Neural progenitor cell (in vitro differentiated cells): ENCODE results near the gene TP53I13. TPM values are rescaled to one million over a fixed set of nuclear protein-coding genes. Genes with fewer than 3 reads are reported as not detected.

Source experiments
- DNase-seq: peaks from one replicate; pipeline ENCODE4 v3.0.0-alpha.2; 2016; ENCODE audit warnings: low spot score
- H2AFZ ChIP-seq: fragments of 200-600 bp; sonication (generic); replicated peaks from 2 replicates; pipeline ENCODE4 v1.6.1; 2016; ENCODE audit warnings: antibody characterized with exemption
- H3F3A ChIP-seq: fragments of 200-600 bp; sonication (generic); 2 replicates; pipeline ENCODE4 v1.6.1; 2016; ENCODE audit warnings: antibody characterized with exemption, low read depth
- H3K27ac ChIP-seq: fragments of 200-600 bp; sonication (generic); 2 replicates; pipeline ENCODE4 v1.5.1; 2016; ENCODE audit warnings: mild to moderate bottlenecking
- H3K27me3 ChIP-seq: fragments of 200-600 bp; sonication (generic); 2 replicates; pipeline ENCODE4 v1.6.1; 2016; ENCODE audit warnings: mild to moderate bottlenecking, moderate library complexity
- H3K36me3 ChIP-seq: fragments of 200-600 bp; sonication (generic); 2 replicates; pipeline ENCODE4 v1.5.1; 2016
- H3K4me1 ChIP-seq: fragments of 200-600 bp; sonication (generic); 2 replicates; pipeline ENCODE4 v1.6.1; 2016; ENCODE audit warnings: mixed run types
- H3K4me2 ChIP-seq: fragments of 200-600 bp; sonication (generic); 2 replicates; pipeline ENCODE4 v1.6.1; 2016
- H3K4me3 ChIP-seq: fragments of 200-600 bp; sonication (generic); 2 replicates; pipeline ENCODE4 v1.5.1; 2016
- H3K79me2 ChIP-seq: fragments of 200-600 bp; sonication (generic); 2 replicates; pipeline ENCODE4 v1.6.1; 2016; ENCODE audit warnings: low read depth
- H3K9ac ChIP-seq: fragments of 200-600 bp; sonication (generic); 2 replicates; pipeline ENCODE4 v1.6.1; 2016
- H3K9me3 ChIP-seq: fragments of 200-600 bp; sonication (generic); 2 replicates; pipeline ENCODE4 v1.5.1; 2016; ENCODE audit warnings: low read depth
- H4K20me1 ChIP-seq: fragments of 200-600 bp; sonication (generic); 2 replicates; pipeline ENCODE4 v1.6.1; 2016; ENCODE audit warnings: low read depth
- H3K27ac Mint-ChIP-seq: 3 replicates; pipeline ENCODE4 v1.8.0; 2021; ENCODE audit warnings: mixed read lengths
- H3K27me3 Mint-ChIP-seq: 2 replicates; pipeline ENCODE4 v1.8.0; 2022; ENCODE audit warnings: low read depth, mild to moderate bottlenecking, inconsistent platforms, moderate library complexity, mixed read lengths; ENCODE audit not compliant: insufficient read depth
- H3K36me3 Mint-ChIP-seq: 3 replicates; pipeline ENCODE4 v1.8.0; 2021; ENCODE audit warnings: mixed read lengths
- H3K4me1 Mint-ChIP-seq: 3 replicates; pipeline ENCODE4 v1.8.0; 2021; ENCODE audit warnings: mixed read lengths
- H3K4me3 Mint-ChIP-seq: 3 replicates; pipeline ENCODE4 v1.8.0; 2021; ENCODE audit warnings: mild to moderate bottlenecking, moderate library complexity, mixed read lengths
- H3K9me3 Mint-ChIP-seq: 3 replicates; pipeline ENCODE4 v1.8.0; 2020; ENCODE audit warnings: mixed read lengths
- CTCF ChIP-seq: fragments of 200-600 bp; sonication (generic); IDR thresholded peaks from 2 replicates; pipeline ENCODE4 v1.5.1; 2017; ENCODE audit warnings: antibody characterized with exemption, mild to moderate bottlenecking
- EZH2 ChIP-seq: fragments of 200-600 bp; sonication (generic); IDR thresholded peaks from 2 replicates; pipeline ENCODE4 v1.6.1; 2017; ENCODE audit warnings: antibody characterized with exemption, mild to moderate bottlenecking, moderate library complexity
- EZH2phosphoT487 ChIP-seq: fragments of 200-600 bp; sonication (generic); IDR thresholded peaks from 2 replicates; pipeline ENCODE4 v1.6.1; 2017; ENCODE audit warnings: antibody characterized with exemption
- total RNA-seq: library from RNA; depleted of rRNA; stranded (reverse); fragments of >200 nt; gene quantifications from 2 replicates; pipeline ENCODE4 v1.2.3, GENCODE V29; 2015; ENCODE audit warnings: low replicate concordance

TP53I13 gene
- total RNA-seq, 1 donor from 2014 or later: 9.2 TPM

DNA sequence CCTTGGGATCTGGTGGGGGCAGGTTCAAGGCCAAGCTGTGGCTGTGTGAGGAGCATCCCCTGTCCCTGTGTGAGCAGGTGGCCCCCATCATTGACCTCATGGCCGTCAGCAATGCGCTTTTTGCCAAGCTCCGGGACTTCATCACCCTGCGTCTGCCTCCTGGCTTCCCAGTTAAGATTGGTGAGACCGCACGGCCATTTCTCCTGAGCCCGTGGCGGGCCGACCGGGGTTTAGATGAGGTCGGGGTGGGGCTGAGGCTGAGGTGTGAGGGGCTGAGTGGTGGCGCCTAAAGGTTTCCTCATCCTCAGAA is 43.5 kb downstream of the TP53I13 start:
- H3K9me3 ChIP-seq: no peaks in the 10 kb centered on the region
- peaks cover 23% of the 10 kb centered on the region for H3K4me1 ChIP-seq
- peaks cover 31% of the 10 kb centered on the region for H3F3A ChIP-seq
- Mint-ChIP-seq H3K4me3 (no peak overlapping the region), H3K4me1 (peaks cover 30% of the 10 kb centered on the region), H3K9me3 (no peaks in the 10 kb centered on the region), H3K36me3 (peaks cover 9% of the 10 kb centered on the region), H3K27ac (no peak overlapping the region), H3K27me3 (peaks cover 20% of the 10 kb centered on the region)
- H3K27me3 ChIP-seq: peaks cover 29% of the 10 kb centered on the region
- H3K9ac ChIP-seq: no peak overlapping the region
- peaks cover 8% of the 10 kb centered on the region for H4K20me1 ChIP-seq
- H3K4me2 ChIP-seq: no peak overlapping the region
- no peak overlapping the region for H3K27ac ChIP-seq
- no peaks in the 10 kb centered on the region for H3K36me3 ChIP-seq
- no peak for DNase-seq
- no peak overlapping the region for H3K4me3 ChIP-seq
- H2AFZ ChIP-seq: no peak overlapping the region
- no peak for TF ChIP-seq EZH2
- no peak for TF ChIP-seq EZH2phosphoT487
- no peak for TF ChIP-seq CTCF
- H3K79me2 ChIP-seq: no peaks in the 10 kb centered on the region

- H3K9ac ChIP-seq: no peak overlapping the region
- H3K27me3 ChIP-seq: peaks cover 35% of the 10 kb centered on the region
- no peaks in the 10 kb centered on the region for H3K79me2 ChIP-seq
- DNase-seq: no peak
- H3K4me1 ChIP-seq: peaks cover 23% of the 10 kb centered on the region
- no peak overlapping the region for H3K27ac ChIP-seq
- H3K4me1 Mint-ChIP-seq: peaks cover 28% of the 10 kb centered on the region
- no peak overlapping the region for H3K27ac Mint-ChIP-seq
- H3K9me3 ChIP-seq: no peaks in the 10 kb centered on the region
- no peak overlapping the region for H3K4me2 ChIP-seq
- H3K27me3 Mint-ChIP-seq: peaks cover 20% of the 10 kb centered on the region
- H4K20me1 ChIP-seq: peaks cover 11% of the 10 kb centered on the region
- TF ChIP-seq CTCF: no peak
- TF ChIP-seq EZH2: no peak
- TF ChIP-seq EZH2phosphoT487: no peak
- H3F3A ChIP-seq: peaks cover 31% of the 10 kb centered on the region
- peaks cover 9% of the 10 kb centered on the region for H3K36me3 Mint-ChIP-seq
- H3K4me3 ChIP-seq: no peak overlapping the region
- no peaks in the 10 kb centered on the region for H3K9me3 Mint-ChIP-seq
- H3K4me3 Mint-ChIP-seq: no peak overlapping the region
- H2AFZ ChIP-seq: no peak overlapping the region
- no peaks in the 10 kb centered on the region for H3K36me3 ChIP-seq
Measured at GRCh38 chr17:29612404-29613280, 44.1 kb downstream of the TP53I13 start.

- Mint-ChIP-seq H3K27ac (no peak overlapping the region), H3K4me3 (peak overlapping the region; percentile 38), H3K4me1 (peaks cover 25% of the 10 kb centered on the region), H3K9me3 (no peaks in the 10 kb centered on the region), H3K27me3 (peaks cover 24% of the 10 kb centered on the region), H3K36me3 (peaks cover 7% of the 10 kb centered on the region)
- Histone ChIP-seq H3K9ac (no peak overlapping the region), H3K4me3 (no peak overlapping the region), H4K20me1 (peaks cover 11% of the 10 kb centered on the region), H3K36me3 (no peaks in the 10 kb centered on the region), H2AFZ (peak overlapping the region; percentile 14), H3F3A (peaks cover 35% of the 10 kb centered on the region), H3K27ac (no peak overlapping the region), H3K27me3 (peaks cover 42% of the 10 kb centered on the region), H3K4me2 (peak overlapping the region; percentile 84), H3K79me2 (no peaks in the 10 kb centered on the region), H3K4me1 (peaks cover 23% of the 10 kb centered on the region), H3K9me3 (no peaks in the 10 kb centered on the region)
- TF ChIP-seq EZH2 (no peak), EZH2phosphoT487 (no peak), CTCF (peak; percentile 75)
- peak; percentile 96 for DNase-seq
Measured at GRCh38 chr17:29613352-29613837, 44.9 kb downstream of the TP53I13 start.
